KOPT-K1 (cell line): ENCODE measurements around the gene CCL24.
"Not testable (repeated sequence)": the region's sequence is repeated elsewhere in the genome, so short reads cannot be mapped to it uniquely, and the experiment has no call there.

Source experiments
- H3K27ac ChIP-seq: fragments of 200-600 bp; sonication (generic); 2 replicates; pipeline ENCODE4 v1.5.1; 2016; ENCODE audit warnings: antibody characterized with exemption, mild to moderate bottlenecking, low read depth, low read length; ENCODE audit not compliant: poor library complexity, severe bottlenecking
- H3K36me3 ChIP-seq: fragments of 200-600 bp; sonication (generic); 2 replicates; pipeline ENCODE4 v1.5.1; 2017; ENCODE audit warnings: antibody characterized with exemption, mild to moderate bottlenecking, low read length, moderate library complexity; ENCODE audit not compliant: insufficient read depth
- H3K9me3 ChIP-seq: fragments of 200-600 bp; sonication (generic); 2 replicates; pipeline ENCODE4 v1.5.1; 2017; ENCODE audit warnings: antibody characterized with exemption, low read length, mild to moderate bottlenecking; ENCODE audit not compliant: insufficient read depth, poor library complexity, severe bottlenecking

Gene CCL24

DNA sequence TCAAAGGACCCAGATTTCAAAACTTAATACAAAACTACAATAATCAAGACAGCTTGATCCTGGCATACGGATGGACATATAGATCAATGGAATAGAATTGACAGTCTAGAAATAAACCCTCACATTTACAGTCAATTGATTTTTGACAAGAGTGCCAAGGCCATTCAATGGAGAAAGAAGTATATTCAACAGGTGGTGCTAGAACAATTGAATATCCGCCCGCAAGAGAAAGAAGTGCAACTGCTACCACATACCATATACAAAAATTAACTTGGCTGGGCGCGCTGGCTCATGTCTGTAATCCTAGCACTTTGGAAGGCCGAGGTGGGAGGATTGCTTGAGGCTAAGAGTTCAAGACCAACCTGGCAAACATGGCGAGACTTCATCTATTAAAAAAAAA, 23.2 kb upstream of the CCL24 start:
- no peaks in the 10 kb centered on the region for H3K36me3 ChIP-seq

DNA sequence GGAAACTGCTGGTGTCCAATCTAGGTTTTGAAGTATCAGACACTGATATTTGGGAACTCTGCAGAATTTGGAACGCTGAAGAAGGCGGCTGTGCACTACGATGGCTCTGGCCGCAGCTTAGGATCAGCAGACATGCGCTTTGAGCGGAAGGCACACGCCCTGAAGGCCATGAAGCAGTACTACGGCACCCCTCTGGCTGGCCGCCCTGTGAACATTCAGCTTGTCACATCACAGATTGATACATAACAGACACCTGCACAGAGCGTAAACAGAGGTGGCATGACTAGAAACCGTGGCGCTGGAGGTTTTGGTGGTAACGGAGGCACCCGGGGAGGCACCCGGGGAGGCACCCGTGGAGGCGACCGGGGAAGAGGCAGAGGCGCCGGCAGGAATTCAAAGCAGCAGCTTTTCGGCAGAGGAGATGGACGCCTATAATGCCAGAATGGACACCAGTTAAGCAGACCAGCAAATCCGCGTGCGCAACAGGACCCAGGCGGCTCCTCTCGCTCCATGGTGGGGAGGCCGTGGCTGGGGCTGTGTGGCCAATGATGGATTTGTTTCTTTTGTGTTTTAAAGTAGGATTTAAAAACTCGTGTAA, 22.2 kb upstream of the CCL24 start:
- Histone ChIP-seq H3K27ac (no peak overlapping the region), H3K9me3 (no peaks in the 10 kb centered on the region), H3K36me3 (no peaks in the 10 kb centered on the region)

More for the DNA sequence above, 23.2 kb upstream of the CCL24 start:
- no peak overlapping the region for H3K27ac ChIP-seq
- H3K9me3 ChIP-seq: no peaks in the 10 kb centered on the region

DNA sequence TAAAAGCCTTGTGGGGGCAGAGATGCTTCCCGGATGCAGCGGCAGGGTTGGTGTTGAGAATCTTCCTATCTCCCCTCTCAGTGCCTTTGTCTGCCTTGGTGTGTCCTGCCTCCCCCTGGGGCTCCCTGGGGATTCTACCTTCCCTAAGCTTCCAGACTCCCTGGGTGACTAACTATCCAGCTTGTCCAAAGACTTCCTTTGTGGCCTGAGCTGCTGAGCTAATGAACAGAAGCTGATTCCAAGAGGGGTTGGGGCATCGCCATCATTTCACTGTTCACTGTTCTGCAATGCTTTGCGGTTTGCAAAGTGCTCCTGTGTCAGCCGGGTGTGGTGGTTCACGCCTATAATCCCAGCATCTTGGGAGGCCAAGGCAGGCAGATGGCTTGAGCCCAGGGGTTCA, 20.1 kb upstream of the CCL24 start:
- not testable (repeated sequence) for H3K9me3 ChIP-seq, H3K36me3 ChIP-seq, H3K27ac ChIP-seq

DNA sequence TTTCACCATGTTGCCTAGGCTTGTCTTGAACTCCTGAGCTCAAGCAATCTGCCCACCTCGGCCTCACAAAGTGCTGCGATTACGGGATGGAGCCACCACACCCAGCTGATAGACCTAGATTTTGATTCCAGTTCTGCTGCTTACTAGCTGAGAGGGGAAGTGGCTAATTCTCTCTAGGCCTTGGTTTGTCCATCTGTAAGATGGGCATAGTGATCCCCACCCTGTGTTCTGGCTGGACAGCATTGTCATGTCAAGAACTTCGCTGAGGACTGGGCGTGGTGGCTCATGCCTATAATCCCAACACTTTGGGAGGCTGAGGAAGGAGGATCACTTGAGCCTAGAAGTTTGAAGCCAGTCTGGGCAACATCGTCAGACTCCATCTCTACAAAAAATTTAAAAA, 17.4 kb upstream of the CCL24 start:
- Histone ChIP-seq H3K9me3 (no peaks in the 10 kb centered on the region), H3K27ac (no peak overlapping the region)

DNA sequence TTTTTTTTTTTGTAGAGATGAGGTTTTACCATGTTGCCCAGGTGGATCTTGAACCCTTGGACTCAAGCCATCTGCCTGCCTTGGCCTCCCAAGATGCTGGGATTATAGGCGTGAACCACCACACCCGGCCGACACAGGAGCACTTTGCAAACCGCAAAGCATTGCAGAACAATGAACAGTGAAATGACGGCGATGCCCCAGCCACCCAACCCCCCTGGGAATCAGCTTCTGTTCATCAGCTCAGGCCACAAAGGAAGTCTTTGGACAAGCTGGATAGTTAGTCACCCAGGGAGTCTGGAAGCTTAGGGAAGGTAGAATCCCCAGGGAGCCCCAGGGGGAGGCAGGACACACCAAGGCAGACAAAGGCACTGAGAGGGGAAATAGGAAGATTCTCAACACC, 16.1 kb upstream of the CCL24 start:
- not testable (repeated sequence) for H3K36me3 ChIP-seq, H3K27ac ChIP-seq, H3K9me3 ChIP-seq

More for the DNA sequence above, 17.4 kb upstream of the CCL24 start:
- H3K36me3 ChIP-seq: no peaks in the 10 kb centered on the region

DNA sequence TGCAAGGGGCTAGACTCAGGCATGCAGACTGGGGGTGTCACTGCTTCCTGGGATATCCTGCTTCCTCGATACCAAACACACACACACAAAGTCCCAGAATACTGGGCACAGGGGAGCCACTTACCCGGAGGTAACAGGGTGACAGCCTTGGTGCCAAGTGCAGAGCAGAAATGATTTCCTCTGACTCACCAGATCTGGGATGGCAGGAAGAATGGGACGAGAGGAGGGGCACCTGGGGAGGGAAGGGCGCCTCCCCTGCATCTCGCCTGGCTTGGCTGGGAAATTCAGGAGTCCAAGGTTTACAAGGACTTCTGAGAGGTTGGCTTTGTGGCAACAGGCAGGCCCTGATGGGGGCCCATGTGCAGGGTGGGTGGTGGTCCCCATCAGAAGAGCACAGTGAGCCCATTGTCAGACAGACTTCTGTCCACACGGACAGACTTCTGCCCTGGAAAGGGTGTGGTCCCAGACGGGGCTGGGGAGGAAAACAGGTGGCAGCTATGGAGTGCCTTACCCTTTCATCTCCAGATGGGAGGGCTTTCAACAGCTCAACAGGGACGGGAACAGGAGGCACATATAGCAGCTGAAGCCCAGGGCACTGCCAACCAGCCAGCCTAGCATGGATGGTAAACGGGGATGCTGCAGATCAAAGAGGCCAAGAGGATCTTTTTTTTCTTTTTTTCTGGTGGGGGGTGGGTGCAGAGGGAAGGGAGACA, 9.7 kb upstream of the CCL24 start:
- Histone ChIP-seq H3K9me3 (no peaks in the 10 kb centered on the region), H3K36me3 (no peaks in the 10 kb centered on the region), H3K27ac (no peak overlapping the region)

DNA sequence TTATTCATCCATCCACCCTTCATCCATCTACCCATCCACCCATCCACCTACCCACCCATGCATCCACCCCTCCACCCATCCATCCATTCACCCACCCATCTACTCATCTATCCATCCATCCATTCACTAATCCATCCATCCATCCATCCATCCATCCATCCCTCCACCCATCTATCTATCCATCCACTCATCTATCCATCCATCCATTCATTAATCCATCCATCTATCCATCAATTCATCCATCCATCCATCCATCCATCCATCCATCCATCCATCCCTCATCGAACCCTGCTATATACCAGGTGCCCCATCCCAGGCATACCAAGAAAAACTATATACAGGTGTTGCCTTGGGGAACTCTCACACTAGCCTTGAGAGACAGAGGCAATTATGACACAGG, 7.1 kb upstream of the CCL24 start:
- Histone ChIP-seq H3K27ac (no peak overlapping the region), H3K36me3 (no peaks in the 10 kb centered on the region), H3K9me3 (no peaks in the 10 kb centered on the region)

DNA sequence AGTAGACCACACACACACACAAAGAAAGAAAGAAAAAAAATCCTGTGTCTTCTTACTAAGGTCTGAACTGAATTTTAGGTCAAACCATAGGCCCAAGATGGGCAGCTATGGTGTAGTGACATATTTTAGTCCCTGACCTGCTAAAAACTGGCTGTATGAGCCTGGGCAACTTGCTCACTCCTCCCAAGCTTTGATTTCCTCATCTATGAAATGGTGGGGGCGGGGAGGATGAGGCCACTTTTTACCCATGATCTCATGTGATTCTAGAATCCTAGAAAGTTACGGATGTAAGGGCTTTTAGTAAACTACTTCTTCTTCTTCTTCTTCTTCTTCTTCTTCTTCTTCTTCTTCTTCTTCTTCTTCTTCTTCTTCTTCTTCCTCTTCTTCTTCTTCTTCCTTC, 6.1 kb upstream of the CCL24 start:
- H3K36me3 ChIP-seq: no peaks in the 10 kb centered on the region
- no peak overlapping the region for H3K27ac ChIP-seq
- no peaks in the 10 kb centered on the region for H3K9me3 ChIP-seq

DNA sequence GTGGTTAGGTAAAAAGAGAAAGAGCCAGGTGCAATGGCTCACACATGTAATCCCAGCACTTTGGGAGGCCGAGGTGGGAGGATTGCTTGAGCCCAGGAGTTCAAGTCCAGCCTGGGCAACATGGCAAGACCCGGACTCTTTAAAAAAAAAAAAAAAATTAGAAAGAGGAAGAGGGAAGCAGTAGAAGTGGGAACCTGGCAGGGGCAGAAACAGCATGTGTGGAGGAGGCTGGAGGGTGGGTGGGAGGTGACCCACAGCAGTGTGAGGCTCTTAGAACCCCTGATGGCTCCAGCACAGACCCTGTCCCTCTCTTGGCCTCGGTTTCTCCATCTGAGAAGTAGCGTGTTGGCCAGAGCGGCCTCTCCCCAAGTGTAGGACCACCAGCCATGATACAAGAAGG, 4.9 kb upstream of the CCL24 start:
- Histone ChIP-seq H3K36me3 (no peaks in the 10 kb centered on the region), H3K27ac (no peak overlapping the region), H3K9me3 (no peaks in the 10 kb centered on the region)

DNA sequence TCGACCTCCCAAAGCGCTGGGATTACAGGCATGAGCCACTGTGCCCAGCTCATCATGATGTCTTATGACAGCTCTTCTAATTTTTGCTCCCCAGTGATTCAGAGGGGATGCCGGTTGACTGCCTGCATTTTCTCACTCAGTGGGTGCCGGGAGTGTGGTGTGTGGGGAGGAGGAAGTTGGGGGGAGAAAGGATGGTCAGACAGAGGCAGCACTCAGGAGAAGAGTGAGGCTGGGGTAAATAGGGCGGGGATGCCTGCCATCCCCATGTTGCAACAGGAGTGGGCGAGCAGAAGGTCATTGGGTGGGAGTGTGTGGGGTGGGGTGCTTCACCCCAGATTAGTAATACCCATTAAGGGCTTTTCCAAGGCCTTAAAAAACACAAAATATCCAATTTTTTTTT, 3.5 kb upstream of the CCL24 start:
- Histone ChIP-seq H3K9me3 (no peaks in the 10 kb centered on the region), H3K36me3 (no peaks in the 10 kb centered on the region), H3K27ac (no peak overlapping the region)

DNA sequence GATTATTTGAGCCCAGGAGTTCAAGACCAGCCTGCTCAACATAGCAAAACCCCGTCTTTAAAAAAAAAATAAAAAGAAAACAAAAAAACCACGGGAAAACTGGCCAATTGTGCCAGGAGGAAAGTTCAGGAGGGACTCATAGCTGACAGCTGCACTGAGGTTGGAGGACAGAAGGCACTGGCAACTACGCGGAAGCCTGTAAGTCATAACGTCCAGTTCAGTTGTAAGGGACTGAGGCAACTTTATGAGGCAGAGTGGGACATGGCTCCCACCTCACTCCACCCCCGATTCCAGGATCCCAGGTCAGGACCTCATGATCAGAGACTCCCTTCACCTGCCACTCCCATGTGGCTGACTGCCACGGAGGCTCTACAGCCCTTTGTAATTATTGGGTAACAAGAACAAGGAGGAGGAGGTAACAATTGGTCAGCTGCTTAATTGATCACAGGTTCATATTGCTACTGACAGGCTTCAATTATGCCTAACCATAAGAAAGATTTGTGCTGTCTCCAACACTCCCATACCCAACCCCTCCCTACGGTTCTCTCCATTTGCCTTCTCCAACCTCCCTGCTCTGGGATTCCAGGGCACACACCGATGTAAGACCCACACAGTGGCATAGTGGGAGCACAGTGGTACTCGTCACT, 1.9 kb upstream of the CCL24 start:
- Histone ChIP-seq H3K36me3 (no peaks in the 10 kb centered on the region), H3K27ac (no peak overlapping the region), H3K9me3 (no peaks in the 10 kb centered on the region)

DNA sequence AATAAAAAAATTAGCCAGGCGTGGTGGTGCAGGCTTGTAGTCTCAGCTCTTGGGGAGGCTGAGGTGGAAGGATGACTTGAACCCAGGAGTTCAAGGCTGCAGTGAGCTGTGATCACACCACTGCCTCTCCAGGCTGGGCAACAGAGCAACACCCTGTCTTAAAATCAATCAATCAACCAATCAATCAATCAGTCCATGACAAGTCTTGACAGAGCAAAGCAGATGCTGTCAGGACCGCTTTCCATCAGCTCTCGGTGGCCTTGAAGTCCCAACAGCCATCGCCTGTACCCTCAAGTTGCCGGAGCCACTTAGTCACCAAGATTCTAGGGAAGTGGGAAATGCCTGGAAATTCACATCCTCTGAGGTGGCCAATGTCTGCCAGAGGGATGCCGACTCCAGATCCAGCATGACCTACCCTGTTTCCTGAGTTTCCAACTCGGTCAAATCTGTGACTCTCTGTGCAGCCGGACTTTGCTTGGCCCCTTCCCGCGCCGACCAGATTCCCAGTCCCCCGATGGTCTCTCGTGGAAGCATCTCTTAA, 871 bp upstream of the CCL24 start:
- Histone ChIP-seq H3K36me3 (no peaks in the 10 kb centered on the region), H3K27ac (no peak overlapping the region), H3K9me3 (no peaks in the 10 kb centered on the region)

DNA sequence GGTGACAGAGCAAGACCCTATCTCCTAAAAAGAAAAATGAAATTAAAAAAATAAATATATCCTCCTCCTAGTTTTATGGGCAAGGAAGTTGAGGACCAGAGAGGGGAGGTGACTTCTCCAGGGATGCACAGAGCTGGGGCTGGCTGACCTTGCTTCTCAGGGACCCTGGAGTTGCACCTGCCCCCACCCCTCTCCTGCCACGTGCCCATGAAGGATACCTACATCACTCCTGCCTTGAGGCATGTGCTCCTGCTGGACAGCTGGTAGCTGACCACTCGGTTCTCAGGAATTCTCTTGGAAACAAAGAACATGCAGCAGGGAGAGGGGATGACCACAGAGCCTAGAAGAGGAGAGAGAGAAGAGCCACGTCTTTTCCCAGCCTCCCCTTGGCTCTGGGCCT, 522 bp downstream of the CCL24 start:
- Histone ChIP-seq H3K9me3 (peaks cover 4% of the 10 kb centered on the region), H3K36me3 (no peaks in the 10 kb centered on the region), H3K27ac (no peak overlapping the region)

DNA sequence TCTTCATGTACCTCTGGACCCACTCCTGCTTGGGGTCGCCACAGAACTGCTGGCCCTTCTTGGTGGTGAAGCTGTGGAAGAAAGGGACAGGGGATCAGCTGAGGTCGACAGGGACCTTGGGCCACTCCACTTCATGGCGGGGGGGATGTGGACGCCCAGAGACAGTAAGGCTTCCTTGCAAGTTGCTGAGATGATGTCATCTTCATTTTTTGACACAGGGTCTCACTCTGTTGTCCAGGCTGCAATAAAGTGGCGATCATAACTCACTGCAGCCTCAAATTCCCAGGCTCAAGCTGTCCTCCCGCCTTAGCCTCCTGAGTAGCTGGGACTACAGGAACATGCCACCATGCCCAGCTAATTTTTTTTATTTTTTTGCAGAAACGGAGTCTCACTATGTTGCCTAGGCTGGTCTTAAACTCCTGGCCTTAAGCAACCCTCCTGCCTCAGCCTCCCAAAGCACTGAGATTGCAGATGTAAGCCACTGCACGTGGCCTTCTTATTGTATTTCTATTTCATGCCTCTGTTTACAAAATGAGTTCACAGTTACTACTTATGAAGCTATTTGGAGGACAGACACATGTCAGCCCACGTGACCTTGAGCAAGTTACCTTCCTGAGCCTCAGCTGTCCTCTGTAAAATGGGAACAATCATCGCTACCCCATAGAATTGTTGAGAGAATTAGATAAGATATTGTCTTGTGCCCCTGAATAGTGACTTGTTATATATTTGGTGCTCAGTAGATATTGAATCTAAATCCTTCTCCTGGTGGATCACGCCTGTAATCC, 1.5 kb downstream of the CCL24 start:
- Histone ChIP-seq H3K36me3 (no peaks in the 10 kb centered on the region), H3K9me3 (peaks cover 14% of the 10 kb centered on the region)

DNA sequence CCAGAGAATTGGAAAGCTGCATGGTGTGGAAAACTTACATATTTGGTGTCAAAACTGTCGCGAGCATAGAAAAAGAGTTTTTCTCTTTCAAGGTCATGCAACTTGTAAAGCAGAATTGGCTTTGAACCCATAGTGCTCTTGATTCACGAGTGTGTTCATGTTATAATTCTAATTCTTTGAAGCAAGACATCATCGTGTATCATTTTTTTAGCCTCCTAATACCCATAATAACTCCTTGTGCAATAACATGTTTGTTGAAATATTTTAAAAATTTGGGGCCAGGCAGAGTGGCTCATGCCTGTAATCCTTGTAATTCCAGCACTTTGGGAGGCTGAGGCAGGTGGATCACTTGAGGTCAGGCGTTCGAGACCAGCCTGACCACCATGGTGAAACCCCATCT, 4.2 kb downstream of the CCL24 start:
- Histone ChIP-seq H3K9me3 (peaks cover 32% of the 10 kb centered on the region), H3K36me3 (no peaks in the 10 kb centered on the region)

More for the DNA sequence above, 1.5 kb downstream of the CCL24 start:
- no peak overlapping the region for H3K27ac ChIP-seq

More for the DNA sequence above, 4.2 kb downstream of the CCL24 start:
- H3K27ac ChIP-seq: no peak overlapping the region
